Right lobe of liver (tissue), 6 donors: Measurements from ENCODE around the gene MS4A15. TPM values are rescaled to one million over a fixed set of nuclear protein-coding genes. Genes with fewer than 3 reads are reported as not detected.
"Not testable (repeated sequence)": the region's sequence is repeated elsewhere in the genome, so short reads cannot be mapped to it uniquely, and the experiment has no call there.

Experiments
- ATAC-seq, 4 donors: fragments of 200-7000 bp; cut with Tn5 transposase; one replicate each; pipeline ENCODE4 v1.9.1; 2020; ENCODE audit warnings: mild to moderate bottlenecking in 4 of 4, moderate library complexity in 4 of 4
- DNase-seq, 3 donors: peaks; one replicate each; pipeline ENCODE4 v3.0.0-alpha.2; 2020
- H3K27ac ChIP-seq, 3 donors: fragments of 200-600 bp; one replicate each; pipeline ENCODE4 v1.8.0; 2022
- H3K27me3 ChIP-seq, 2 donors: fragments of 200-600 bp; one replicate each; pipeline ENCODE4 v1.8.0; 2022
- H3K36me3 ChIP-seq, 4 donors: fragments of 200-600 bp; sonication (generic) in 1 of 4; one replicate each; pipeline versions ENCODE4 v1.5.1 to v1.8.0; 2017 to 2022; ENCODE audit warnings: control low read depth in 1 of 4
- H3K4me1 ChIP-seq, 4 donors: fragments of 200-600 bp; sonication (generic) in 1 of 4; one replicate each; pipeline versions ENCODE4 v1.5.1 to v1.8.0; 2017 to 2022; ENCODE audit warnings: control low read depth in 1 of 4
- H3K4me3 ChIP-seq, 3 donors: fragments of 200-600 bp; one replicate each; pipeline ENCODE4 v1.8.0; 2022
- H3K9me3 ChIP-seq, 4 donors: fragments of 200-600 bp; sonication (generic) in 1 of 4; one replicate each; pipeline versions ENCODE4 v1.5.1 to v1.8.0; 2017 to 2022; ENCODE audit warnings: control low read depth in 1 of 4
- POLR2A ChIP-seq: fragments of 450-650 bp; IDR thresholded peaks from one replicate; pipeline ENCODE4 v1.6.1; 2017; ENCODE audit warnings: antibody characterized with exemption, mild to moderate bottlenecking
- WGBS: methylation state at CpG from one replicate; pipeline ENCODE4 v1.1.6; 2018; ENCODE audit warnings: low coverage, low lambda C conversion rate; ENCODE audit not compliant: insufficient coverage; ENCODE audit errors: missing lambda C conversion rate; 5-methylcytosine and 5-hydroxymethylcytosine counted together
- intact Hi-C, 2 donors: fragments of 100-400 bp; cut with DNase I; formaldehyde crosslinking; loops; one replicate each; pipeline versions ENCODE4 v1.11.2 to v1.14.1; 2022
- total RNA-seq, 6 experiments: library from RNA; depleted of rRNA in 2 of 6; stranded (reverse); fragments of >200 nt in 2 of 6; fragmentation: NEBNext Ultra II Directional in 3 of 6; extraction: Animal tissue kit (Norgen Biotek cat#: 25700) in 3 of 6; gene quantifications; one replicate each; pipeline versions ENCODE4 v1.1.0 to v1.2.4, GENCODE V29; 2016 to 2023
- TF ChIP-seq, protein P1 (sequence below), 4 donors: fragments of 200-600 bp in 3 of 4; fragments of 450-650 bp in 1 of 4; IDR thresholded peaks; one replicate each; pipeline versions ENCODE4 v1.5.1 to v1.8.0; 2016 to 2022; ENCODE audit warnings: antibody characterized with exemption in 4 of 4, mild to moderate bottlenecking in 2 of 4
- donor health status: DM: no; HTN: yes; CAD: no.
- donor health status: DM: no; HTN: no; CAD: no.
- donor health status: DM: no; HTN: no; CAD: no.
- donor health status: DM: no; HTN: yes; CAD: no.
- donor health status: DM: no; HTN: yes; CAD: no.

MS4A15 gene
- total RNA-seq, 6 experiments from 2014 or later, result not detected

DNA sequence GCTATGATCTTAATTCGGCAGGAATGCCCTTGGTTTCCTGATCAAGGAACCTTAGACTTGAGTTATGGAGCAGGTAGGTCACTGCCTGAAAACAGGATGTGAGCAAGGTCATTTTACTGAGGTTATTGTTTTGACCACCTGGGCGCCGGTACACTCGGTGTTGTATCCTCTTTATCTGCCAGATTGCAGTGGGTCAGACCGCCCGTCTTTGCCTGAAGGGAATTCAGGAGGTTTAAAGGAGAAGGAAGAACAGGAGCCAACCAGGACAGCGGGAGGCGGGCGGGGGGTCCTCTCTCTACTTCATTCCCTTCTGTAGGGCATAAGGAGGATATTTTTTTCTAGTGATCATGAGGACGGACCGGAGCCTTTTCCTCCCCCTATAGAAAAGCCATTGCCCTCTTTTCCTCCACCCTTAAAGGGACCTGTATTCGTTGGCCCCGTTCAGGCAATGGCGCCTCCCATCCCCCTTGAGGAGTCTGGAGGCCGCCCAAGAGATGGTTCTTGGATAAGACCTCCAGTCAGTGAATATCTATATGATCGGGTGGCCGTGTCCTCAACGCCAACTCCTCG, 649 bp downstream of the MS4A15 start:
- intact Hi-C loops, result no loop called here
- ATAC-seq (no peak), DNase-seq (no peak)
- Histone ChIP-seq H3K27ac (no peak overlapping the region), H3K4me1 (no peaks in the 10 kb centered on the region), H3K36me3 (no peaks in the 10 kb centered on the region), H3K4me3 (no peak overlapping the region), H3K27me3 (no peaks in the 10 kb centered on the region), H3K9me3 (no peaks in the 10 kb centered on the region)
- 64% methylated on average over 14 of the region's 19 CpGs for WGBS
- TF ChIP-seq, protein P1, sequence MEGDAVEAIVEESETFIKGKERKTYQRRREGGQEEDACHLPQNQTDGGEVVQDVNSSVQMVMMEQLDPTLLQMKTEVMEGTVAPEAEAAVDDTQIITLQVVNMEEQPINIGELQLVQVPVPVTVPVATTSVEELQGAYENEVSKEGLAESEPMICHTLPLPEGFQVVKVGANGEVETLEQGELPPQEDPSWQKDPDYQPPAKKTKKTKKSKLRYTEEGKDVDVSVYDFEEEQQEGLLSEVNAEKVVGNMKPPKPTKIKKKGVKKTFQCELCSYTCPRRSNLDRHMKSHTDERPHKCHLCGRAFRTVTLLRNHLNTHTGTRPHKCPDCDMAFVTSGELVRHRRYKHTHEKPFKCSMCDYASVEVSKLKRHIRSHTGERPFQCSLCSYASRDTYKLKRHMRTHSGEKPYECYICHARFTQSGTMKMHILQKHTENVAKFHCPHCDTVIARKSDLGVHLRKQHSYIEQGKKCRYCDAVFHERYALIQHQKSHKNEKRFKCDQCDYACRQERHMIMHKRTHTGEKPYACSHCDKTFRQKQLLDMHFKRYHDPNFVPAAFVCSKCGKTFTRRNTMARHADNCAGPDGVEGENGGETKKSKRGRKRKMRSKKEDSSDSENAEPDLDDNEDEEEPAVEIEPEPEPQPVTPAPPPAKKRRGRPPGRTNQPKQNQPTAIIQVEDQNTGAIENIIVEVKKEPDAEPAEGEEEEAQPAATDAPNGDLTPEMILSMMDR (IDR thresholded peaks at IDR 0.05), result no peak
- no peak for TF ChIP-seq POLR2A

DNA sequence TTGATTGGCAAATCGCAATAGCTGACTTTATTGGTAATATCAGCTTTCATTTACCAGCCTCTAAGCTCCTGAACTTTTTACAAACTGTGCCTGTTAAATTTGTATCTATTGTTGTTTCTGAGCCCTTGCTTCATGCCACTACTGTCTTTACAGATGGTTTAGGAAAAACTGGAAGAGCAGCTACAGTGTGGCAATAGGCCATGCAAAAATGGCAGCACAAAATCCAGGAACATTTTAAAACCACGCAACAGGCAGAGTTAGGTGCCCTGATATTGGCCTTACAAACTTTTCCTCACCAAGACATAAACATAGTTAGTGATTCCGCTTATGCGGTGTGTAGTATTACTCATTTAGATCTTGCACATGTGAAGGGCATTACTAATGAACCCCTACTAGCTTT, 2.0 kb downstream of the MS4A15 start:
- ATAC-seq, H3K4me3 ChIP-seq, H3K27ac ChIP-seq, H3K36me3 ChIP-seq, H3K4me1 ChIP-seq, DNase-seq, H3K9me3 ChIP-seq, H3K27me3 ChIP-seq, intact Hi-C loops: not testable (repeated sequence)
- 74% methylated on average over 4 of the region's 4 CpGs for WGBS

DNA sequence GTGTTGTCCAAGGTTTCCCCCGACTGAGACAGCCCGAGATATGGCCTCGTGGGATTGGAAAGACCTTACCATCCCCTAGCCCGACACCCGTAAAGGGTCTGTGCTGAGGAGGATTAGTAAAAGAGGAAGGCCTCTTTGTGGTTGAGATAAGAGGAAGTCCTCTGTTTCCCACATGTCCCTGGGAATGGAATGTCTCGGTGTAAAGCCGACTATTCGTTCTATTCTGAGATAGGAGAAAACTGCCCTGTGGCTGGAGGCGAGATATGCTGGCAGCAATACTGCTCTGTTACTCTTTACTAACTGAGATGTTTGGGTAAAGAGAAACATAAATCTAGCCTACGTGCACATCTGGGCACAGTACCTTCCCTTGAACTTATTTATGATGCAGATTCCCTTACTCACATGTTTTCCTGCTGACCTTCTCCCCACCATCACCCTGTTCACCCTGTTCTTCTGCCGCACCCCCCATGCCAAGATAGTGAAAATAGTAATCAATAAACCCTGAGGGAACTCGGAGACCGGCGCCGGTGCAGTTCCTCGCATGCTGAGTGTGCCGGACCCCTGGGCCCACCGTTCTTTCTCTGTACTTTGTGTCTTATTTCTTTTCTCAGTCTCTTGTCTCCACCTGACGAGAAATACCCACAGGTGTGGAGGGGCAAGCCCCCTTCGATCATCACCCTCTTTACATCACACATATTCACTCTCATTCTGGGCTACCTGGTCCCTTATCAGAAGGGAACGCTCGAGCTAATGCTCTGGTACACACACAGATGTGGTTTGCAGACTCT, 3.0 kb downstream of the MS4A15 start:
- H3K36me3 ChIP-seq, H3K4me3 ChIP-seq, H3K9me3 ChIP-seq, H3K27ac ChIP-seq, intact Hi-C loops, DNase-seq, ATAC-seq, H3K4me1 ChIP-seq, H3K27me3 ChIP-seq: not testable (repeated sequence)
- WGBS, result 47% methylated on average over 18 of the region's 22 CpGs

DNA sequence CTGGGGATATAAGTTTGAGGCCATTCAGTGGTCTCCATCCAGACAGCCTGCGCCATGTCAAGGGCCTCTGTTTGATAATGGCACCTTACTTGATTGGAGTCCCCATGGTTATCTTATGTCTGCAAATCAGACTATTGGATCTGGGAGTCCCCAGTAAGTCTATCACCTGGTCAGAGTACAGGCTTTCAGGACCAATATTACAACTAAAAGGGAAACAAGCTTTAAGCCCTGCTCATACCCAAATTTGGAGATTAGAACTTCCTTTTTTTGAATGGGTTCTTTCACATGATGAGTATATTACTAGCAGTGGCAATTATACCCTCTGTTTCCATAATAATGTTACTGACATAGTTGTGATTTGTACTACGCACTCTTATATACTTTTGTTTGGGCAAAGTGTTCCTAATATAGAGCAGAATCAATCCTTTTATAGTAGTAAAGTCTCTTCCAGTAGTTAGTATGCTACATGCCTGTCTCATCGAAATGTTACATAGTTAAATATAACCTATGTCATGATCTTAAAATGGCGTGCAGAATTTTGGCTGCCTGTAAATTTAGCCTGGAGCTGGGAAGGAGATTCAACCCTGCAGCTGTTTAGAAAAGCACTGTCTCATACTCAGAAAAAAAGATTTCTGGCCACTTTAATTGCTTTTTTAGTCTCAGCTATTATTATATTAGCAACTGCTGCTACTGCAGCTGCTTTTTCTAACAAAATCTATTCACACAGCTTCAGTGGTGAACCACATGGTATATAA, 4.9 kb downstream of the MS4A15 start:
- intact Hi-C loops, result no loop called here
- Histone ChIP-seq H3K4me1 (no peaks in the 10 kb centered on the region), H3K4me3 (no peak overlapping the region), H3K9me3 (no peaks in the 10 kb centered on the region), H3K27ac (no peak overlapping the region), H3K27me3 (no peaks in the 10 kb centered on the region), H3K36me3 (no peaks in the 10 kb centered on the region)
- 65% methylated on average over 4 of the region's 4 CpGs for WGBS
- TF ChIP-seq POLR2A, result no peak
- TF ChIP-seq, protein P1 (IDR thresholded peaks at IDR 0.05), result no peak
- no peak for DNase-seq
- no peak for ATAC-seq

DNA sequence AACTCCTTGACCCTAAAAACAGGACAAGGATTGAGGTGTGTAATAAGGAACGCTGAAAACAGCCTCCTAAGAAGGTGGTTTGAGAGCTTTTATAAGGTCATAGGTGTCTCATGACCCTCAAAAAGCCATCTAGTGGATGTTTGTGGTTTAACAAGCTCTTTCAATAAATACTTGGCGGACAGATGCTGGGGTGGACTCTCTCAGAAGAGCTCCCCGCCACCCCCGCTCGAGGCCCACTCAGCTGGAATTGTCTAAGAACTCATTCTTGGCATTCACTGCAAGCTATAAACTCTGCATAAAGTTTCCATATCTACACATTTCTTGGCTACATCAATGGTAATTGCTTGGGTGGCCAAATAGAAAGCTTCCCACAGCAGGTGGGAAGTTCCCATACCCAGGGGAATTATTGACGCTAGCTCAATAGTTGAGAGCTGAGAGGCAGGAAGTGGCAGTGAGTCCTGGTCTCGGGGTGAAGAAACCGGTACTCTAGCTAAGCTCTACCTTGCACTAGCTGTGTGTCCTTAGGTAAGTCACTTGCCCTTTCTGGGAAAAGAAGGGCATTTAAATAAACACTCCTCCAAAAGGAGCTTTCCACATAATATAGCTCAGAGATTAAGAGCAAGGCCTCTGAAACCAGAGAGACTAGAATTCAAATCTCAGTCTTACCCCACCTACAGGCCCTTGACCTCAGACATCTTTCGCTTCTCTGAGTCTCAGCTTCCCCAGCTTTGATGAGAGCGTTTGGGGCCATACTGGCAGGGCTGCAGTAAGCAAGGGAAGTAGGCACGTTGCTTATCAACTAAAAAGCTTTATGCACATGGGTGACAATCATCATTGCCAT, 6.4 kb downstream of the MS4A15 start:
- H3K27ac ChIP-seq, result no peak overlapping the region
- intact Hi-C loops, result no loop called here

More for the DNA sequence above, 6.4 kb downstream of the MS4A15 start:
- Histone ChIP-seq H3K36me3 (no peaks in the 10 kb centered on the region), H3K27me3 (no peaks in the 10 kb centered on the region), H3K4me3 (no peak overlapping the region), H3K9me3 (no peaks in the 10 kb centered on the region), H3K4me1 (no peaks in the 10 kb centered on the region)
- peak in 2 of 4 donors; percentile 18 to 25 for ATAC-seq
- 43% methylated on average over 11 of the region's 11 CpGs for WGBS
- TF ChIP-seq, protein P1 (IDR thresholded peaks at IDR 0.05), result peak in 3 of 4 donors; percentile 29 to 38 (median 29)
- TF ChIP-seq POLR2A, result no peak
- no peak for DNase-seq
